GM21381 (cell line): ENCODE data around the gene DSC3.

Experiments
- ATAC-seq: cut with Tn5 transposase; IDR thresholded peaks from one replicate; pipeline ENCODE4 v1.9.1; 2021; ENCODE audit warnings: mild to moderate bottlenecking, moderate library complexity; ENCODE audit not compliant: unreplicated experiment

DSC3 gene

DNA sequence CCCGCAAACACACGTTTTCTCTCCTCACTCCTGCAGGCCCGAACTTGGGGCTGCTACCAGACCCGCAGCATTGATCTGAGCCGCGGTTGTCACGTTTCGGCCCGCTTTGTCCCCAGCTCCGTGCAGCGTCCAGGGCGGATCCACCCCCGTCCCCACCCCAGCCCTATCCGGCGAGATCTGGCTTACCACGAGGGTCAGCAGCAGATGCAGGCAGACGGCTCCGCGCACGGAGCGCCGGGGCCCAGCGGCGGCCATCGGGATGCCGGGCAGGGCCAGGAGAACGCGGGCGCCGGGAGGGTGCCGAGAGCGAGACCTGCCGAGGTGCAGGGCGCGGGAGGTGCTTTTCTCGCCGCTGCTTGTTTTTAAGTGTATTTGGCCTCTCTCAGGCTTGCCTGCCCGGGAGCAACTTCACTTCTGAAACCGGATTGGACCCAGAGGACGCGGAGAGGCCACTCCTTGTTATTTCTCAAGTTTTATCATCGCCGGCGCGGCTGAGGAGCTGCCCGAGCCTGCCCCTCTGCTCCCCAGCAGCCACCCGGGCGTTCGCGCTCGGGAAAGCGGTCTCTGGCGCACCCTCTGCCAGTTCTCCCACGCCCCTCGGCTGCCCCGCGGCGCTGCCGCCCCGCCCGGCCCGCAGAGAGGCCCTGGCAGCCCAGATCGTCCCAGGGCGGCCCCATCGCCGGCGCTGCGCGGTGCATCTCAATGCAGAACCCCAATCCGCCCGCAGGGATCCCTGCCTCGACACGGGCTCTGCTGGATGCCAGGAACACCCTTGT, at the start of gene DSC3:
Gene DSC3, minus strand, starts transcription at position 337 of the 776 bp plus-strand sequence. Its CDS starts 82 bp downstream, at position 255.
- ATAC-seq: no peak

DNA sequence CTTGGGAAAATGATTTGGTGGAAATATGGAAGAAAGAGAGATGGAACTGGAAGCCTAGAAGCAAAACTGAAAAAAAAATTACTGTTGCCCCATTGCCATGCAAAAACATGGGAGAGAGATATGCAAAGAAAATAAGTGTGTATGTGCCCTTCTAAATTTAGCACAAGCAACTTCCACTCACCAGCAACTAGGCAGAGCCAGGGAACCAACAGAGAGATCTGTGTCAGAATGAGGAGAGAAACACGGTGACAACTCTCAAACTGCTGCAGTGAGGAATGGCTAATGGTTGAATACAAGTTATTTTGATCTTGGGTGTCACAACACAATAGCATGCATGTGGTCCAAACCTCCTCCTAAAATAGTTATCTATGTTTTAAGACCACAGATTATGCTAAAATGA, 48.8 kb upstream of the DSC3 start:
- ATAC-seq: no peak

DNA sequence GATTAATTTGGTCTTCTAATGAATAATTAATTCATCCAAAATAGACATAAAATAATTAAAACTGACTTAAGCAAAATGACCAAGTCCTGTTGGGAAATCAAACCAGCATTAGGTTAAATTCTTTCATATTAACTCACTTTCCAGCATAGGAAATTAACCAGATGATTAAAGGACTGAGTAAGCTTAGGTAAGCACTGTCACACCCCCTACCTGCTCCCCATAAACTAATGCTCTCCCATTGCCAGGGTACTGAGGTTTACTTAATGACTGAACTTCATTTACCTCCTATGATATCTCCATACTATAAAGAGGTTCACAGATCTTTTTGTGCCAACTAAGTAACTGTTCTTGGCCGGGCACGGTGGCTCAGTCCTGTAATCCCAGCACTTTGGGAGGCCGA, 46.0 kb upstream of the DSC3 start:
- ATAC-seq: no peak

DNA sequence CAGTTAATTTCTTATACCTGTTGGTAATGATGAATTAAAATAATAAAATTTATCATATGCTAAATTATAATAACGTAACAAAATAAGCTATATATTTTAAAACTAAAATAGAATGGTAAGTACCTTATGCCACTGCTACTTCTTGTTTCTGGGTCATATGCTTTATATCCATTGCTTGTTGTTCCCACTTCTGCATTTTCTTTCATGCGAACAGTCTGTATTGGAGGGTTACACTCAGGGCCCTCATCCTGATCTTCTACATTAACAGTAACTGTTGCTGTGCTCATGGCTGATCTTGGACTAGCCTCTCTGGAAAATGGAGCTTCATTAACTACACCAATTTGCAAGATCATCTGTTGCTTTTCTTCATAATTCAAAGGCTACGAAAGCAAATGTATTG, 37.4 kb upstream of the DSC3 start:
- no peak for ATAC-seq

DNA sequence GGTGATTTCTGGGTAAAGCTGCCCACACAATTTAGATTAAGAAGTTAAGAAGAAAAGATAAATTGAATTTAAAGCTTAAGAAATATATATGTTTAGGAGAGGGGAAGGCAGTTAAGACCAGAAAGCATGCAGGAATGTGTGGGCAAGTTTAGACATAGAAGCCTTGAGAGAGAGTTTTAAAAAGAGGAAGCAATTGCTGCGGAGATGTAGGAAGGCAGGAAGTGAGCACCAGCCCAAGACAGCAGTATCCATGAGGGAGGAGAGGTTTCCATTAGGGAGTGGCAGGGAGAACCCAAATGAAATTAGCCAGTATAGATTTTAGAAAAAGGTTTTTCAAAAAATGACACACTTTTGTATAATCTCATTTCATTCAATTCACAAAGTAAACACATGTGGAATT, 35.3 kb upstream of the DSC3 start:
- ATAC-seq: no peak

DNA sequence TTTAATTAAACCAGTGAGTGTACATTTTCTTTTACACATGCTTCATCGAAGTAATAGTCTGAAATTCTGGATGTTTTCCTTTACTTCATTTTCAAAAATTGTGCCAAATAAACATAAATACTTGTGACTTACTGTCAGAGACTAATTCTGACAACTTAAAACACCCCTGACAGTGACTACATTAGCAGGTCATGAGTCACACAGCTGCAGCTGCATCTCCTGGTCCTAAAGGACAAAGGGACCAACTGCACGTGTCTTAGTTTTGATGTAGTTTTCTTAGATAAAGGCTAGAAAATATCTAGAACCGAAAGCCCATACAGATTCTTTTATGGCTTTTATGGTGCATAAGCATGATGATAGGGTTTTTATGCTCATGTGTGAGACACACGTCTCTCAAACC, 29.6 kb upstream of the DSC3 start:
- no peak for ATAC-seq

DNA sequence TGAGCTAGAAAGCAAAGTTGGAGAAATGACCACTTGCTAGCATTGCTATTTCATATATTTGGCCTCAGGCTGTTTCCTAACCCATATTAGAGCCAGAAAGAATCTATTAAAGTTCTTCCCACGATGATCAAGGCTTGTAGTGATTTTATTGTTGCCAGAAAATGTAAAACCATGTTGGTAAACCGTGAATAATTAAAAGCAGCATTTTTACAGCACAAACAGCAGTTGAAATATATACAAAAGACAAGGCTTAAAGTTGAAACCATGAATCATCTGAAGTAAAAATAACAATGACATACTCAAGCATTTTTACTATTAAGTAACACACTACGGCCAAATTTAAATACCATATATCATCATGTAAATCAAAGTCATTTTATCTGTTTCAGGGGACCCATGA, 27.7 kb upstream of the DSC3 start:
- ATAC-seq: no peak

DNA sequence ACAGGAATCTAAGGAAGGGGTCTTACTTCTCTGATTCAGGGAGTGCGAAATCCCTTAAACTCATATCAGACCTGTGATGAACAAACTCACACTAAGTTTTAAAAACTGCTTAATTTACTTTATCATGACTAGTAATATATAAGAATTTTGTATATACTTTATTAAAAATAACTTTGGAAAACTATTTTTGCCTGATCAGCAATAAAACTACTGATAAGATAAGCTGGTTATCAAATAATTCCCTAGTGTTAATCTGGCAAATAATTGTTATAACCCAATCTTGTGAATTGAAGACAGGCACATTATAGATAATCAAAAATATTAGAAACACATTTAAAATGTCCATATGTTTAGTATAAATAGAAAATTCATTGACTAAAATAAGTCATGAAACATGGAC, 23.7 kb upstream of the DSC3 start:
- no peak for ATAC-seq

DNA sequence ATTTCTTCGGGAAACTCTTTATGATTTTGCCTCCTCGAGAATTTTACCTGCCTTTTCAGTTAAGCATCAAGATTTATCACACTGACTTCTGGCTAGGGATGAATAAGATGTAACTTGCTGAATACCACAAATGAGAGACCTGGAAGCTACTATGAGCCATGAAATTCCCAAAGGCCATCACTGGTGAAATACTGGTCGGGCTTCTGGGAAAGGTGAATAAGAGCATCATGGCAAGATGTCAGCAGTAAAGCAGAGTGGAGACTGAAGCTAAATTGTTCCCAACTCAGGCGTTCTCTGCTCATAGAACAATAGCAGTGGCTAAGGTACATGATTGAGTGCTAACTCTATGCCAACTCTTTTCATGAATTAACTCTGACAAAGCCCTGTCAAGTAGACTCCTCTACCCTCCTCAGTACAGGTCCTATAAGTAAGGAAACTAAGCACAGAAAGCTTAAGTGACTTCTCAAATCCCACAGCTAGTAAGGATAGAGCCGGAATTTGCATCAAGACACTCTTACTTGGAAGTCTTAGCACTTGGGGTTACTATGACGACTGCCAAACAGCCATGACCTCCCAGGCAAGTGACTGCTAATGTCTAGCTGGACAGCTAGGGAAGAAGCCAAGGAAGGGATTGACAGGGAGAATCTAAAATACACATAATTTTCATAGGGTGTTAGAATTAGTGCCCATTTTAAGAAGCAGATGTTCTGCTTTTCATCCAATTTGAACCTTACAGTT, 22.7 kb upstream of the DSC3 start:
- no peak for ATAC-seq

DNA sequence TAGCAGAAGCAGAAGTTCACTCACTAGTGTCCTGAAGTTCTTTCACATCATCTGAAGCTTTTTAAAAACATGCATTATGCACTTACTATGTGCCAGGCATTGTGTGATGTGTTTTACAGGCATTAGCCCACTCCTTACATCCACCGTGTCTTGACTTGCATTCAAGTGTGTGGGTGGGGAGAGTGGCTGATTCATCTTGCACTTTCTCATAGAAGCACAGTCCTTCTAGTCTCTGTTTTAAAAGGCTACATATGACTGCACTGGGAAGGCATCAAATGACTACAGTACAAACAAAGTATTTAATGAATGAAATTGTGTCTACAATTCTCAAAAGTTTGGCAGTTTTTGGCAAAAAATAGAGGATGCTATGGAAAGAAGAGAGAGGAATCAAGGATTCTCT, 21.6 kb upstream of the DSC3 start:
- ATAC-seq: no peak

DNA sequence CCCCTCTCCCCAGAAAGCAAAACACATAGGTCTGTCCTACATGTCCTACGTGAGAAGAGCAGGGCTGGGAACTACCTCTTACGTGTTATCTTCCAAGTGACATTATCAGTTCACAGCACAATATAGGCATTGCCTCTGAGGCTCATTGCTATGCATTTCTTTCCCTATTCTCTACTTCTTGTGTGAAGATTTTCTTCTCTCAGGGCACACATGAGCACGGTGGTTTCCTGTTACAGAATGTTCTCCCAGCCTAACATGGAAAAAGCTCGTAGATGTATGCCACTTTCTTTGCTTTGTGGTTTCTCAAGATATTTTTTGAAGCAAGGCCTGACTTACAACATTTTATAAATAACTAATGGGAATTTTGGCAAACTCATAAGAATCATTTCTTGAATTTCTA, 19.4 kb upstream of the DSC3 start:
- no peak for ATAC-seq

DNA sequence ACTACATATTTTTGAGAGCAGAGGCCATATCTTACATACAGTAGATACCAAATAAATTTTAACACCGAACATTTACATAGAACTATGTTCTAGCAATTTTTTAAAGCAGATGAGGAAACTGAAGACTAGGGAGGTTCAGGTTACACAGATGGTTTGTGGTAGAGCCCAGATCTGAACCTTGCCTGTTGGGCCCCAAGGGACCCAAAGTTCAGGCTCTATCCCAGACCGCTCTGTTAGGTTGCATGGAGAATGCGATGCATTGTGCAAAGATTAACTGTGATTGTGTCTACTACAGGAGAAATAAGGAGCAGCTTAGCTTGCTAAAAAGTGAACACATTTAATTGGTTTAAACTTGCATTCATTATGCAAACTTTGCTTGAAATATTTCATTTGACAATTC, 16.4 kb upstream of the DSC3 start:
- no peak for ATAC-seq

DNA sequence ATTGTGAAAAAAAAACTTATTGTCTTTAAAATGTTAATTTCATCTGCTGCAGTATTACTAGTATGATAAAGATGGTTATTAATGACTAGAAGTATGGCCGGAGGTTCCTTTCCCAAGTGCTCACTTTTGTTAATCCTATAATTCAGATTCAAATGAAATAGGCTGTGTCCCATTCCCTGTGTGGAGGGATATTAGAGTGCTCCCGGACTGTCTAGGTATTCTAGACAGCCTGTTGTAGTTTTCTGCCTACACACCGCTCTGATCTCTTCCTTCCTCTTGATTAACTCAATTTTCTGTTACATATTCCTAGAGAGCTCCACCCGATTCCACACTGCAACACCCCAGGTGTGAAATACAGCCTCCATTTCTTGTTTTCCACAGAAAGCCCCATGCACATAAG, 15.4 kb upstream of the DSC3 start:
- ATAC-seq: no peak

DNA sequence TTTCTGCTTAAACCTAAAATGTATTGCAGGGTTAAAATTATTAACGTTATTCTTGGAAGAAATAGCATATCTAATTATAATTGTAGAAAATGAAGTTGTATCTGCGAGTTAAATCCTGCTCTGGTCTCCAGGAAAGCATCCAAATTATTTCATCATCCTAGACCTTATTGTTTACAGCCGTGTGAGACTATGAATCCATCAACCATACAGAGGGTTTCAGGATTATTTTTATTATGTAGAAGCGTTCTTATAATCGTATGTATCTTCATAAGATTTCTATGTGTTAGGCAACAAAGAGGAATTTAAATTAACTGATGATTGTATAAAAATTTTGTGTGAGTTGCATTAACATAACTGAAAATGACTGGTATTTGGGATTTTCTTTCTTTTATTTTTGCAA, 14.5 kb upstream of the DSC3 start:
- no peak for ATAC-seq

DNA sequence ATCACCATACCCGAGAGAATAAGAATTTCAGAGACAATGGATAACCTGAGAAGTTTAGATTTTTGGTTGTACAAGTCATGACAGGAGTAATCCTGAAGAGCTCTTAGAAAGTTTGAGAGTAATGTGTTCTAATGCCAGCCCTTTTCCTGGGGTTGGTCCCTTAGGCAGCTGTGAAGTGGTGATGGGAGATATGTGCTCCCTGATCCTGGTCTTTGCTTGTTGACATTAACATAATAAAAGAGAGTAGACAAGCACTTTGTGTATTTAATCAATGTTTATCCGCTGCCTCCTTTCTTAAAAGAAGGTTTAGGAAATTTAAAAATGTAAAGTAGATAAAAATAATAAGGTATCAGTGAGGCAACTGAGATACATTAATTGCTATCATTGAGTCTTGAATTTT, 13.8 kb upstream of the DSC3 start:
- ATAC-seq: no peak

DNA sequence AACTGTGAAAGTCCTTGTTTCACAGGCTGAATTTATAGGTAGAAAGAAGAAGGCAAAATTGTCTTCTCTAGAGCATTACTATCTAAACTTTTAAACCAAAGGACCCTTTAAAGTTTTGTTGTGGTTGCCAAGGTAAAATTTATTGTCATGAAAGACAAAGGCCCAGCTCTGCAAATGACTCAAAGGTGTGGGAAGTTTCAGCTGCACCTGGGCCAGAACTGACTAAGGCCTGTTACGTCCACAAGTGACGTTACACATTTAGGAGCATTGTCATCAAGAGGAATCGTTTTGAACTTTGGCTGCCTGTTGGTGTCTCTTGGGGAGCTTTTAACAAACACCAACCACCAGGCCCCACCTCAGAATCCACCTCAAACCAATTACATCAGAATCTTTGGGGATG, 8.1 kb upstream of the DSC3 start:
- no peak for ATAC-seq

DNA sequence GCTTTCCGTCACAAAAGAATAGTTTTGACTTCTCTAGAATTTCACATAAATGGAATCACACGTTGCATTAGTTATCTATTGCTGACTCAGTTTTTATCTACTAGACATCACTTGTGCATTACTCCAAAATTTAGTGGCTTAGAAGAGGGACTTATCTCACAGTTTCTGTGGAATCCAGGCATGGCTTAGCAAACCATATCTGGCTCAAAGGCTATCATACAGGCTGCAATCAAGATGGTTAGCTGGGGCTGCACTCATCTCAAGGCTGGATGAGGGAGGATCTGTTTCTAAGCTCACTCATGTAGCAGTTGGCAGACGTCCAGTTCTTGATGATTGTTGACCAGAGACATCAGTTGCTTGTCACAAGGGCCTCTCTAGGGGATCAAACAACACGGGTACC, 6.6 kb upstream of the DSC3 start:
- no peak for ATAC-seq

DNA sequence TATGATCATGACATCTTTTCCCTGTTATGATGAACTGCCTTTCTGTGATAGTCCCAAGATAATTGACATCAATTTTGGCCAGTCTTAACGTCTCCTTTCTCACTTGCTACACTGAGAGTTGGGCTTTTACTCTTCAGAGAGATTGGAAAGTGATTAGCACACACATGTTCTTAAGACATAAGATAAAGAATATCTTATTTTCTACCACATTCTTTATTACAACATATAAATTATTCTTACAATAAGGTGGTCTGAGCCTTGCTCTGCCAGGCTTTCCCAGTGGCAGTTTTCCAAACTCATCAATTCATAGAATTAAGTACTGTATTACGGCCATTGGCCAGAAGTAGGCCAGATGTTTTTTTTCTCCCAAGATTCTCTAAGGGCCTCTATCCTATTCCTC, 5.7 kb upstream of the DSC3 start:
- no peak for ATAC-seq

DNA sequence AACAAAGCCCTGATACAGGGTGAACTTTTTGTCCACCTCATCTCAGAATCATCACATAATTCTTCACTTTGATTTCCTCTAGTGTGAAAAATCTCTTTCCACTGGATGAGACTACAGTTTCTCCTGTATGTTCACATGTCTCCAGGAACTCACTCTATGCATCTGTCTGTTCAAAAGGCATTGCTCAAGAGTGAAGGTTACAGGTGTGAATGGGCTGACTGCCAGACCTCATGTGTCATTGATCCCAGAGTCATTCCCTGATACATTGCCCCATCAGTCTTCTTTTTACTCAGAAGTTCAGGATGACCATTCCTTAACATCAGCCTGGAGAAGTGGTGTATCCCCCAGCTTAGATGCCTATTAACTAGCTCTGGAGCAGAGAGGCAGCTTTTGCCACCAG, 4.4 kb upstream of the DSC3 start:
- ATAC-seq: no peak

DNA sequence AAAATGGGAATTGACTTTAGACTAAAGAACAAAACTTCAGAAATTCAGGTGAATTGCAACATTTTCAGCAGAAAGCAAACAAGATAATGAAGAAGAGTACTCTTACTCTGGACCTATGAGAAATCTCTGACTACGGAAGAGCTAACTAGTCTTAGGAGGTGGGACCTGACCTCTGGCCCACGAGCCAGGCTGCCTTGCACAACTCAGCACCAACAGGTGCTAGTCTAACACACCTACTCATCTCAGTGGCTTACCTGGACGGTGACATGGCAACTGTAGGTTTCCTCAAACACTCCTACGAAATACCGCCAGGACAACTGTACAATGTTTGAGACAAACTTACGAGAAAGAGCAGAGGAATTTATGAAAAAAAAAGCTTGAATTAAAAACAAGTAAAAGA, 3.1 kb upstream of the DSC3 start:
- no peak for ATAC-seq

DNA sequence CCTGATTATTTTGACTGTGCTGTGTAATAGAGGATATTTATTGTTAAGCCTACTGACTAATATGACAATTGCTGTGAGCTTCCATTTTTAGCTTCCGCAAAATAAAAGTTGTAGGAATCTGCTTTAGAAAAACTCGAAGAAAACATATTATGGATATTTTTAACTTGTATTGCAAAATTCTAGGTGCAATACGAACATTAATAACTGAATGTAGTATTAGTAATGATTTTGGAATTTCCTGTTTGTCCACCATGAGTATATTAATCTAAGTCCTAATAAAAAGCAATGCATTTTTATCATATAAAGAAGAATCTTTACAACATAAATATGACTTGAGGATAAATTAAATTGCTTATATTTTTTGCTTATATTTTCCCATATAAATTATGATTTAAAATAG, 2.4 kb upstream of the DSC3 start:
- no peak for ATAC-seq

DNA sequence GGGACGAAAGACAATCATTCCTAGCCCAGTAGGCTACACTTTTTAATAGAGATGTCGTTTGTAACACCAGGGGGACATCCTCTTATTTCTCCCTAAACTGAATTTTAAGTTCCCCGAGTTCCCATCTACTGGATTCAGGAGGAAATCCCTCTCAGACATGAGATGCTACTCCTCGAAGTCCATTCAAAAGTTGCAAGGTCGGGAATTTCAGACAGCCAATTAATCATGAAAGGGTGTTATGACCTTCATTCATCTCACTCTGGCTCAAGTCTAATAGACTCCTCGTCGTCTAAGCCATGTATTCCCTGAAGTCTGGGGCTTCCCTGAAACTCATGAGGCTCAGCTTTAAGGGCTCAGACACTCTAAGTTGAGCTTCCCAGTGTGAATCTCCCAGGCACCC, 1.2 kb upstream of the DSC3 start:
- no peak for ATAC-seq

DNA sequence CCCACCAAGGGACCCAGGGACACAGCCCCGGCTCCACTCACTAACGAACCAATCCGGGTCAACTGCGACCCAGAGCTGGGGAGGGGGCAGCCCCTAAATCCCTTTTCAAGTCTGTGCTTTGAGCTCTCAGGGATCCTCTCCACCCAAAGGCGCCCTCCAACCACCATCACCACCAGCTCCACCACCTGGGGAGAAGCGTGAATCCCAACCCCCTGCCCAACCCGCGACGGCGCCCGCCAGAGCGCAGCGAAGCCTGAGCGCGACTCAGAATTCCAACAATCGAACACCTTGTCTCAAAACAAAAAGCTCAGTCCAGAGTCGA, 497 bp downstream of the DSC3 start:
- ATAC-seq: no peak
